Uterus (tissue), 4 donors: ENCODE results near the gene USF2. TPM values are rescaled to one million over a fixed set of nuclear protein-coding genes. Genes with fewer than 3 reads are reported as not detected.
"Not testable (repeated sequence)": the region's sequence is repeated elsewhere in the genome, so short reads cannot be mapped to it uniquely, and the experiment has no call there.

ENCODE experiments used
- DNase-seq, 2 donors: peaks; one replicate each; pipeline ENCODE4 v3.0.0-alpha.2; 2019 to 2020
- H3K27ac ChIP-seq, 2 donors: fragments of 200-600 bp; sonication (generic); 1 replicate in 1 of 2; 2 replicates in 1 of 2; pipeline ENCODE4 v1.5.1; 2016 to 2018
- H3K27me3 ChIP-seq, 2 donors: fragments of 200-600 bp; sonication (generic); one replicate each; pipeline ENCODE4 v1.5.1; 2018 to 2019; ENCODE audit warnings: control low read depth in 1 of 2
- H3K36me3 ChIP-seq, 2 donors: fragments of 200-600 bp; sonication (generic); one replicate each; pipeline ENCODE4 v1.5.1; 2019; ENCODE audit warnings: control low read depth in 1 of 2
- H3K4me1 ChIP-seq, 2 donors: fragments of 200-600 bp; sonication (generic); one replicate each; pipeline ENCODE4 v1.5.1; 2018 to 2019; ENCODE audit warnings: control low read depth in 1 of 2
- H3K4me3 ChIP-seq, 2 donors: fragments of 200-600 bp; sonication (generic); 1 replicate in 1 of 2; 2 replicates in 1 of 2; pipeline ENCODE4 v1.5.1; 2018 to 2019; ENCODE audit warnings: mild to moderate bottlenecking in 1 of 2
- H3K9me3 ChIP-seq, 2 donors: fragments of 200-600 bp; sonication (generic); one replicate each; pipeline ENCODE4 v1.5.1; 2019; ENCODE audit warnings: control low read depth in 1 of 2
- POLR2A ChIP-seq, 2 donors: fragments of 450-650 bp; IDR thresholded peaks; one replicate each; pipeline ENCODE4 v1.6.1; 2016; ENCODE audit warnings: antibody characterized with exemption in 2 of 2, mild to moderate bottlenecking in 1 of 2, moderate library complexity in 1 of 2
- intact Hi-C: fragments of 100-400 bp; cut with DNase I; formaldehyde crosslinking; loops from one replicate; pipeline ENCODE4 v1.15.1; 2023; ENCODE audit warnings: low total_unique reads
- total RNA-seq, 4 donors: library from RNA; depleted of rRNA in 3 of 4; stranded (reverse); fragments of >200 nt in 3 of 4; gene quantifications; one replicate each; pipeline versions ENCODE4 v1.1.0 to v1.2.4, GENCODE V29; 2014 to 2023
- TF ChIP-seq, protein P1 (sequence below), 4 experiments: fragments of 200-600 bp in 2 of 4; fragments of 450-650 bp in 2 of 4; sonication (generic) in 2 of 4; IDR thresholded peaks; one replicate each; pipeline ENCODE4 v1.5.1; 2016 to 2019; ENCODE audit warnings: antibody characterized with exemption in 4 of 4, mild to moderate bottlenecking in 2 of 4, moderate library complexity in 1 of 4
- donor health status: DM: yes; HTN: yes; CAD: no.

USF2 gene
- total RNA-seq, 4 donors from 2014 or later = 48.8 to 155 (median 87.5) TPM

DNA sequence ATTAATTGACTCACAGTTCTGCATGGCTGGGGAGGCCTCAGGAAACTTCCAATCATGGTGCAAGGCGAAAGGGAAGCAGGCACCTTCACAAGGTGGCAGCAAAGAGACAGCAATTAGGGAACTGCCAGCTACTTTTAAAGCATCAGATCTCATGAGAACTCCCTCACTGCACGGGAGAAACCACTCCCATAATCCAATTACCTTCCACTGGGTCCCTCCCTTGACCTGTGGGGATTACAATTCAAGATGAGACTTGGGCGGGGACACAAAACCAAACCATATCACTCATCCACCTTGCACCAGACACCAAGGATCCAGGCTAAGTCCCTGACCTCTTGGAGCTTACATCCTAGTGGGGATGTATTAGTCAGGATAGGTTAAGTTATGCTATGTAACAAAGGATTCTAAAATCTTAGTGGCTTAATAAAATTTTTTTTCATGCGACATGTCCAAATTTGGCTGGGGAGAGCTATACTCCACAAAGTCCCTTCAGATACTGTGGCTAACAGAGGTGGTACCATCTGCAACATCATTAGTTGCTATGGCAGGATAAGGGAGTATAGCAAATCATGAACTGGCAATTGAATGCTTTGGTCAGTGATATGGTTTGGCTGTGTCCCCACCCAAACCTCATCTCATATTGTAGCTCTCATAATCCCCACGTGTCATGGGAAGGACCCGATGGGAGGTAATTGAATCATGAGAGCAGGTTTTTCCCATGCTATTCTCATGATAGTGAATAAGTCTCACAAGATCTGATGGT lies 31.9 kb upstream of the USF2 start:
- no peak for DNase-seq
- H3K27me3 ChIP-seq = no peaks in the 10 kb centered on the region
- no peak for TF ChIP-seq POLR2A (IDR thresholded peaks at IDR 0.05)
- TF ChIP-seq, protein P1, sequence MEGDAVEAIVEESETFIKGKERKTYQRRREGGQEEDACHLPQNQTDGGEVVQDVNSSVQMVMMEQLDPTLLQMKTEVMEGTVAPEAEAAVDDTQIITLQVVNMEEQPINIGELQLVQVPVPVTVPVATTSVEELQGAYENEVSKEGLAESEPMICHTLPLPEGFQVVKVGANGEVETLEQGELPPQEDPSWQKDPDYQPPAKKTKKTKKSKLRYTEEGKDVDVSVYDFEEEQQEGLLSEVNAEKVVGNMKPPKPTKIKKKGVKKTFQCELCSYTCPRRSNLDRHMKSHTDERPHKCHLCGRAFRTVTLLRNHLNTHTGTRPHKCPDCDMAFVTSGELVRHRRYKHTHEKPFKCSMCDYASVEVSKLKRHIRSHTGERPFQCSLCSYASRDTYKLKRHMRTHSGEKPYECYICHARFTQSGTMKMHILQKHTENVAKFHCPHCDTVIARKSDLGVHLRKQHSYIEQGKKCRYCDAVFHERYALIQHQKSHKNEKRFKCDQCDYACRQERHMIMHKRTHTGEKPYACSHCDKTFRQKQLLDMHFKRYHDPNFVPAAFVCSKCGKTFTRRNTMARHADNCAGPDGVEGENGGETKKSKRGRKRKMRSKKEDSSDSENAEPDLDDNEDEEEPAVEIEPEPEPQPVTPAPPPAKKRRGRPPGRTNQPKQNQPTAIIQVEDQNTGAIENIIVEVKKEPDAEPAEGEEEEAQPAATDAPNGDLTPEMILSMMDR (IDR thresholded peaks at IDR 0.05) = no peak
- H3K27ac ChIP-seq = no peak overlapping the region
- no peak overlapping the region for H3K4me3 ChIP-seq
- no peaks in the 10 kb centered on the region for H3K36me3 ChIP-seq
- H3K4me1 ChIP-seq = no peaks in the 10 kb centered on the region
- no peaks in the 10 kb centered on the region for H3K9me3 ChIP-seq
- intact Hi-C loops = no loop called here

DNA sequence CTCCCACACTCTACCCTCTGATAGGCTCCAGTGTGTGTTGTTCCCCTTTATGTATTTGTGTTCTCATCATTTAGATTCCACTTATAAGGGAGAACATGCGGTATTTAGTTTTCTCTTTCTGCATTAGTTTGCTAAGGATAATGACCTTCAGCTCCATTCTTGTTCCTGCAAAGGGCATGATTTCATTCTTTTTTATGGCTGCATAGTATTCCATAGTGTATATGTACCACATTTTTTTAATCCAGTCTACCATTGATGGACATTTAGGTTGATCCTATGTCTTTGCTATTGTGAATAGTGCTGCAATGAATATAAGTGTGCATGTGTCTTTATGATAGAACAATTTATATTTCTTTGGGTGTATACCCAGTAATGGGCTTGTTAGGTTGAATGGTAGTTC lies 29.2 kb upstream of the USF2 start:
- DNase-seq, H3K9me3 ChIP-seq, H3K4me1 ChIP-seq, H3K27me3 ChIP-seq, intact Hi-C loops, H3K4me3 ChIP-seq, H3K36me3 ChIP-seq, H3K27ac ChIP-seq: not testable (repeated sequence)

DNA sequence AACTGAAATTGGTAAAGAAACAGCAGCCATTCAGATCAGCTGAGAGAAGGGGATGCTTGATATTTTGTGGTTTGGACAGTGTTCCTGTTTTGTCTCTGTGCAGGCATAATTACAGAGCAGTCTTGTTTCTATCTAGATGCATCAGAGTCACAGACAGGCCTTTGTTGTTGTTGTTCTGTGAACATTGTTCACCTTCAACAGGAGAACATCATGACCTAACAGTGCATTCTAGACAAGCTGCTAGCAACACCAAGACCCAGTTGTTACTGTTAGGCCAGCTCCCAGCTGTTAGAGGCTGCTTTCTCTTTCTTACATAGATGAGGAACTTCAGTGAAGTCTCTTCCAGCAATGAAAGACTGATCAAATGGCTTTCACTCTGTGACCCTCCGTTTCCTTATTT lies 28.4 kb upstream of the USF2 start:
- intact Hi-C loops = no loop called here
- no peak for DNase-seq
- H3K27ac ChIP-seq = no peak overlapping the region

DNA sequence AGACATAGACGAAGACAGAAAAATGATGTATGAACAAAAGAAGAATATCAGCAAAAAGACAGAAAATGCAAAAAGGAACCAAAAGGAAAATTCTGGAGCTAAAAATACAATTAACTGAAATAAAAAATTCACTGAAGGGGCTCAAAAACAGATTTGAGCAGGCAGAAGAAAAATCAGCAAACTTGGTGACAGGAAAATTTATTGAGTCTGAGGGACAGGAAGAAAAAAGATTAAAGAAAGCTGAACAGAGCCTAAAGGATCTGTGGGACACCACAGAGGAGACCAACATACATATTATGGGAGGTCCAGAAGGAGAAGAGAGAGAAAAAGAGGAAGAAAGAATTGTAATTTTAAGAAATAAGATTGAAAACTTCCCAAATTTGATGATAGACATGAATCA lies 27.3 kb upstream of the USF2 start:
- H3K27ac ChIP-seq = no peak overlapping the region
- H3K27me3 ChIP-seq = peaks cover 0 to under 1% of the 10 kb centered on the region in 2 donors
- H3K9me3 ChIP-seq = no peaks in the 10 kb centered on the region
- no peak for TF ChIP-seq POLR2A (IDR thresholded peaks at IDR 0.05)
- TF ChIP-seq, protein P1 (IDR thresholded peaks at IDR 0.05) = no peak
- DNase-seq = no peak
- no peaks in the 10 kb centered on the region for H3K36me3 ChIP-seq
- no peak overlapping the region for H3K4me3 ChIP-seq
- intact Hi-C loops = no loop called here
- no peaks in the 10 kb centered on the region for H3K4me1 ChIP-seq

More for the DNA sequence above, 28.4 kb upstream of the USF2 start:
- Histone ChIP-seq H3K9me3 (no peaks in the 10 kb centered on the region), H3K36me3 (no peaks in the 10 kb centered on the region), H3K27me3 (no peaks in the 10 kb centered on the region), H3K4me1 (no peaks in the 10 kb centered on the region), H3K4me3 (no peak overlapping the region)
- no peak for TF ChIP-seq POLR2A (IDR thresholded peaks at IDR 0.05)
- TF ChIP-seq, protein P1 (IDR thresholded peaks at IDR 0.05) = no peak

DNA sequence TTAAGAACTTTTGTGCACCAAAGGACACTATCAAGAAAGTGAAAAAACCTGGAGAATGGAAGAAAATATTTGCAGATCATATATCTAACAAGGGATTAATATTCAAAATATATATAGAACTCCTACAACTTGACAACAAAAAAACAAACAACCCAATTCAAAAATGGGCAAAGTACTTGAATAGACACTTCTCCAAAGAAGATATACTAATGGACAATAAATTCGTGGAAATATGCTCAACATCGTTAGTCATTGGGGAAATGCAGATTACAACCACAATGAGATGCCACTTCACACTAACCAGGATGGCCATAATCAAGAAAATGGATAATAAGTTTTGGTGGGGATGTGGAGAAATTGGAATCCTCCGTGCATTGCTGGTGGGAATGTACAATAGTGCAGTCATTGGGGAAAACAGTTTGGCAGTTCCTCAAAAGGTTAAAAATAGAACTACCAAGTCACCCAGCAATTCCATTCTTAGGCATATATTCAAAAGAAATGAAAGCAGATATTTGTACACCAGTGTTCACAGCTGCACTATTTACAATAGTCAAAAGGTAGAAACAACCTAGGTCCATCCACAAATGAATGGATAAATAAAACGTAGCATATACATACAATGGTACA lies 22.2 kb upstream of the USF2 start:
- intact Hi-C loops = no loop called here
- Histone ChIP-seq H3K4me3 (no peak overlapping the region), H3K27me3 (peaks cover 0 to 7% of the 10 kb centered on the region in 2 donors), H3K27ac (no peak overlapping the region), H3K36me3 (no peaks in the 10 kb centered on the region), H3K4me1 (no peaks in the 10 kb centered on the region), H3K9me3 (no peaks in the 10 kb centered on the region)
- no peak for DNase-seq
- TF ChIP-seq, protein P1 (IDR thresholded peaks at IDR 0.05) = no peak
- no peak for TF ChIP-seq POLR2A (IDR thresholded peaks at IDR 0.05)
